Cortex of kidney (tissue), 1 donor: Measurements from ENCODE around the gene CHI3L1.

Experiments used
- DNase-seq: peaks from one replicate; lab custom pipeline; 2025; lab: John Stamatoyannopoulos, UW

CHI3L1 gene

DNA sequence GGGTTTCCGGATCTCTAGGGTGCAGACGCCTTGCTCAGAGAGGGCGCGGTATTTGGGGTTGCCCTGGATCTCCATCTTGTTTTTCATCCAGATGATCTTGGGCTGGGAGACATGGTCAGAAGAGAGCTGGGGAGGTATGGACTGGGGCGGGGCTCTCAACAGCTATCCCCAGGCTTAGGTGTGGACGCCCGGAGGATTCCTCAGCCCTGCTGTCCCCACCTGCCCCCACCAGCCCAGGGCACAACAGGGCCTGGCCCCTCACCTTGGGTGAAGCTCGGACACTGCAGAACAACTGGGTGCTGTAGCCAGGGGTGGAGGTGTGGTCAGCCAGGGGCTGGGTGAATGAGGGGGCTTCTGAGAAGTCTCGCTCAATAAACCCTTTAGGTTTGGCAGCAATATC, 17.5 kb downstream of the CHI3L1 start:
- no peak for DNase-seq

DNA sequence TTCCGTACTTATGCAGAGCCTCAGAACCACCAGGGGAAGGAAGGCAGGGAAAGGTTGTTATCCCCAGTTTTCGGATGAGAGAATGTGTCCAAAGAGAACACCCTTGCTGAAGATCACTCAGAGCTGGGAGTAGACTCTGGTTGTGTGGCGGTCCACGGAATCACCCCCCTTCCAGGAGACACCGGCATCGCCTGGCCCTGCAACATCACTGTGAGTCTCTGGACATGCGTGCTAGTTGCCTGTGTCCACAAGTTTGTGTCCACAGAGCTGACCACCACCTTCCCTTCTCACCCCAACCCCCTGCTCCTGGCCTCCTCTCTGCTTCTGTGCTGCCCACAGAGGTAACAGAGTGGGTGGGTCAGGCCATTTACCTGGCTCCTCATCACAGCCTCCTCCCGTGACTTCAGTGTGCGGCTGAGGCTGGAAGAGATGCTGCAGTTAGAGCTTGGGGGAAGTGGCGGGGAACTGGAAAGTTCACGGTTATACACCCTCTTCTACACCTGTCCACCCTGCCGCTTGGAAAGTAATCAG, 18.2 kb downstream of the CHI3L1 start:
- no peak for DNase-seq

DNA sequence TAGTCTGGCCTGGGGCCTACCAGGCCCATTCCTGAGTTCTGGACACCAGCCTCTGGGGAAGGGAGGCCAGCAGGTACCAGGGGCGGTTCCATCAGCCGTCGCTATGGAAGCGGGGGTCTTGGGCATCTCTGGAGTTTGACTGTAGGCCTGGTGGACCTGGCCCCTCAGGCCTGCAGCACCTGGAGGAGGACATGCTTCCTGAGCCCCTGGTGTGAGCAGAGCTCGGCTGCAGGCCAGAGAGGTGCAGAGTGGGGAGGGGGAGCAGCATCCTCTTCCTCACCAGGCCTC, 18.6 kb downstream of the CHI3L1 start:
- no peak for DNase-seq

DNA sequence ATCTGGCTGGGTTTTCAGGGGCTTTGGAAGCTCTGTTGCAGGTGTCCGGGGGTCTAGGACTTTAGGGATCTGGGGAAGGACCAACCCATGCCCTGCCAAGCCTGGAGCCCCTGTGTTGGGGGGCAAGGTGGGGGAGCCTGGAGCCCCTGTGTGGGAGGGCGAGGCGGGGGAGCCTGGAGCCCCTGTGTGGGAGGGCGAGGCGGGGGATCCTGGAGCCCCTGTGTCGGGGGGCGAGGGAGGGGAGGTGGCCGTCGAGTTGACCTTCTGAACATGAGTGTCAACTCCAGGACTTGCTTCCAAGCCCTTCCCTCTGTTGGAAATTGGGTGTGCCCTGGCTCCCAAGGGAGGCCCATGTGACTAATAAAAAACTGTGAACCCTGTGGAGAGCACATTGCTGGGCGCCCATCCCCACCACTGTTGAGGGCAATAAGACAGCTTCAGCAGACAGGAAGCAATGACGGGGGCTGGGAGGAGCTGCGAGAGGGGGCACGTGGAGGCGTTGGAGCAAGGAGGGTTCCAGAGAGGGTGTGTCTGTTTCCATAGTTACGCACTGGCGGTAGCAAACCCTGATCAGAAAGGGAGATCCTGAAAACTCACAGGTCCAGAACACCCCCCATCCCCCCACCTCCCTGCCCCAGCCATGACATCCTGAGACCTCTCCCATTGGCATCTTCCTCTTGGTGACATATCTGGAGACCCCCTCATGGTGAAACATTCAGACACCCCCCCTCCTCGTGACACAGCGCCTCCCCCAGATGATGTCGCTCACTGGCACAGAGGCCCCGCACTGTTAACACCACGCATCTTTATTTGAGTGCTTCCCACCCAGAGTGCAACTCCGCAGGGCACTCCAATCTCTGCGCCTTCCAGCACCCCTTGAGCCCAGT, 19.2 kb downstream of the CHI3L1 start:
- DNase-seq = no peak

GRCh38 chr1:203166192-203166940, 20.1 kb downstream of the CHI3L1 start:
- no peak for DNase-seq

DNA sequence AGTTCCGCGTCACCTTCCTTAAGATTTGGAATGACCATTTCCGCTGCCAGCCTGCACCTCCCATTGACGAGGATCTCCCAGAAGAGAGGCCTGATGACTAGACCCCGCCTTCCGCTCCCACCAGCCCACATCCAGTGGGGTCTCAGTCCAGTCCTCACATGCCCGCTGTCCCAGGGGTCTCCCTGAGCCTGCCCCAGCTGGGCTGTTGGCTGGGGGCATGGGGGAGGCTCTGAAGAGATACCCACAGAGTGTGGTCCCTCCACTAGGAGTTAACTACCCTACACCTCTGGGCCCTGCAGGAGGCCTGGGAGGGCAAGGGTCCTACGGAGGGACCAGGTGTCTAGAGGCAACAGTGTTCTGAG, 20.7 kb downstream of the CHI3L1 start:
- DNase-seq = no peak

- no peak for DNase-seq
These were observed 21.3 kb downstream of the CHI3L1 start for GRCh38 chr1:203165101-203165799.

DNA sequence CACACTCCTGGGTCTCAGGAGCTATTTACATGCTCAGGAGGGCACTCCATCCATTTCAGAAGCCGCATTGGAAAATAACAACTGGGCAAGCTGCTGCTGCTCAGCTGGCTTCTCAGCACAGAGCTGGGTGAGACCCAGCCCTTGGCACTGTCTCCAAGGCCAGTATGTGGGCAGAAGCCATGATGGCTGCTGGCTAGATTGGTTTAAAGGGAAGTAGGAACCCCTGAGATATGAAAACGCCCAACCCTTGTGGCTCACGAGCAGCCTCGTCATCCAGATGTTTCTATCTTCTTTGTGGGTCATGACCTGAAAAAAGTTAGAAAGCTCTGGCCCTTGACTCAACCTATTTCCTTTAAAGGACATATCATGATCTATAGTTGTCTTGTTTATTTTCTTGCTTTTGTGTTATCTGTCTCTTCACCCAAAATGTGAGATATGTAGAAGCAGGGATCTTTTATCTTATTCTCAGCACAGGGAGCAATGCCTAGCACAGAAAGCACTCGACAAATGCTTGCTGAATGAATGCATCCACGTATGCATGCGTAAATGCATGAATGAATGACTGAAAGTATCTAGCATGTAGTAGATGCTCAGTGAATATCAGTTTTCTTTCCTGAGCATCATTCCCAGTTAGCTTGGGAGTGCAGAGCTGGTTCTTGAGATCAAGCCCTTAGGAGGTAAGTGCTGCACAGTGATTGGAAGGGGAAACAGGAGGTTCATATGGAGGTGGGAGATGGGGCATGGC, 22.4 kb downstream of the CHI3L1 start:
- DNase-seq = no peak

GRCh38 chr1:203162403-203162802, 24.1 kb downstream of the CHI3L1 start:
- DNase-seq = no peak

GRCh38 chr1:203161703-203162102, 24.8 kb downstream of the CHI3L1 start:
- DNase-seq = no peak

GRCh38 chr1:203161175-203161574, 25.3 kb downstream of the CHI3L1 start:
- DNase-seq = no peak

GRCh38 chr1:203159844-203160243, 26.7 kb downstream of the CHI3L1 start:
- no peak for DNase-seq

GRCh38 chr1:203158960-203159665, 27.4 kb downstream of the CHI3L1 start:
- no peak for DNase-seq

GRCh38 chr1:203158423-203158822, 28.1 kb downstream of the CHI3L1 start:
- DNase-seq = no peak

DNA sequence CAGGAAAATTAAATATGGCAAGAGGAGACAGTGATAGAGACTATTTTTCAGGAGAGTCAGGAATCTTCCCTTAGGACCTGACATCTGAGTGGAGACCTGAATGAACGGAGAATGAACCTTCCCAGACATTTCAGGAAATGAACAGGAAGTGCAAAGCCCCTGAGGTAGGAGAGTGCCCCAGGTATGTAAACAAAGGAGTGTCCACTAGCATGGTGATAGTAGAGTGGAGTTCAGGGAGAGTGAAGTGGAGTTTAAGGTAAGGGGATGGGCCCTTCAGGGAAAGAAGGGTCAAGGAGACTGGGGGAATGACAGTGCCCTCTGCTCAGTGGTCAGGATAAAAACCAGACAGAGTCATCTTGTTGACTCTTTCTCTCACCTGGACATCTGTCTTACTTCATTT, 30.2 kb downstream of the CHI3L1 start:
- no peak for DNase-seq

GRCh38 chr1:203153989-203154821, 32.3 kb downstream of the CHI3L1 start:
- DNase-seq = no peak

GRCh38 chr1:203153051-203153988, 33.2 kb downstream of the CHI3L1 start:
- DNase-seq = no peak

- DNase-seq = no peak
These were observed 34.1 kb downstream of the CHI3L1 start for GRCh38 chr1:203152158-203153034.
